ENCODE data around the gene BCL2L12. TPM values are rescaled to one million over a fixed set of nuclear protein-coding genes. Genes with fewer than 3 reads are reported as not detected.

BCL2L12 gene
- total RNA-seq, 4 donors from 2014 or later = 2.1 to 7.9 (median 3.3) TPM

GRCh38 chr19:49639401-49640112 lies 26.2 kb upstream of the BCL2L12 start:
- no peak for TF ChIP-seq CTCF (IDR thresholded peaks at IDR 0.05; ENCODE audit: low read depth)

- no peak for TF ChIP-seq CTCF (IDR thresholded peaks at IDR 0.05; ENCODE audit: low read depth)
These were observed 25.4 kb upstream of the BCL2L12 start, which contains the start of gene RRAS for GRCh38 chr19:49640113-49640898. RRAS (minus strand) TSS chr19:49640143; CDS start chr19:49640098, 45 bp downstream.

GRCh38 chr19:49641688-49642491 lies 23.8 kb upstream of the BCL2L12 start, which contains the start of gene SCAF1:
SCAF1 (plus strand) TSS chr19:49642209; CDS start chr19:49645027, 2,818 bp downstream.
- no peak for TF ChIP-seq CTCF (IDR thresholded peaks at IDR 0.05; ENCODE audit: low read depth)

GRCh38 chr19:49642492-49643035 lies 23.2 kb upstream of the BCL2L12 start:
- TF ChIP-seq CTCF (IDR thresholded peaks at IDR 0.05; ENCODE audit: low read depth) = no peak

GRCh38 chr19:49643466-49643865 lies 22.3 kb upstream of the BCL2L12 start:
- no peak for TF ChIP-seq CTCF (IDR thresholded peaks at IDR 0.05; ENCODE audit: low read depth)

- no peak for TF ChIP-seq CTCF (IDR thresholded peaks at IDR 0.05; ENCODE audit: low read depth)
These were observed 20.1 kb upstream of the BCL2L12 start for GRCh38 chr19:49645592-49645991.

Measured in subcutaneous adipose tissue (tissue), 4 donors.